ENCODE data around the gene HNRNPK.
"Not testable (repeated sequence)": the region's sequence is repeated elsewhere in the genome, so short reads cannot be mapped to it uniquely, and the experiment has no call there.

HNRNPK gene

GRCh38 chr9:83964973-83965349 lies 15.1 kb downstream of the HNRNPK start:
- peak overlapping the region; percentile 77 for H3K27ac Mint-ChIP-seq
- H3K36me3 Mint-ChIP-seq (ENCODE audit: low read depth), result peaks cover 42% of the 10 kb centered on the region
- H3K4me3 Mint-ChIP-seq, result no peak overlapping the region
- no peaks in the 10 kb centered on the region for H3K27me3 Mint-ChIP-seq
- no peaks in the 10 kb centered on the region for H3K9me3 Mint-ChIP-seq
- peaks cover 9% of the 10 kb centered on the region for H3K4me1 Mint-ChIP-seq (ENCODE audit: low read depth)

GRCh38 chr9:83962165-83962564 lies 17.9 kb downstream of the HNRNPK start:
- H3K9me3 Mint-ChIP-seq, result no peaks in the 10 kb centered on the region
- peaks cover 2% of the 10 kb centered on the region for H3K4me1 Mint-ChIP-seq (ENCODE audit: low read depth)
- H3K27me3 Mint-ChIP-seq, result no peaks in the 10 kb centered on the region
- no peak overlapping the region for H3K27ac Mint-ChIP-seq
- H3K36me3 Mint-ChIP-seq (ENCODE audit: low read depth), result peaks cover 16% of the 10 kb centered on the region
- no peak overlapping the region for H3K4me3 Mint-ChIP-seq

GRCh38 chr9:83960991-83961390 lies 19.0 kb downstream of the HNRNPK start:
- H3K4me3 Mint-ChIP-seq, result no peak overlapping the region
- peaks cover 6% of the 10 kb centered on the region for H3K36me3 Mint-ChIP-seq (ENCODE audit: low read depth)
- H3K9me3 Mint-ChIP-seq, result no peaks in the 10 kb centered on the region
- H3K27me3 Mint-ChIP-seq, result no peaks in the 10 kb centered on the region
- no peak overlapping the region for H3K27ac Mint-ChIP-seq
- H3K4me1 Mint-ChIP-seq (ENCODE audit: low read depth), result peaks cover 11% of the 10 kb centered on the region

- Mint-ChIP-seq H3K9me3 (no peaks in the 10 kb centered on the region), H3K4me3 (no peak overlapping the region), H3K4me1 (ENCODE audit: low read depth) (peaks cover 19% of the 10 kb centered on the region), H3K27me3 (no peaks in the 10 kb centered on the region), H3K36me3 (ENCODE audit: low read depth) (peaks cover 9% of the 10 kb centered on the region), H3K27ac (no peak overlapping the region)
Observed at GRCh38 chr9:83959061-83959460, 21.0 kb downstream of the HNRNPK start.

- H3K4me1 Mint-ChIP-seq (ENCODE audit: low read depth), result peaks cover 19% of the 10 kb centered on the region
- peaks cover 14% of the 10 kb centered on the region for H3K36me3 Mint-ChIP-seq (ENCODE audit: low read depth)
- H3K4me3 Mint-ChIP-seq, result peak overlapping the region; percentile 96
- H3K27ac Mint-ChIP-seq, result peak overlapping the region; percentile 94
- H3K9me3 Mint-ChIP-seq, result no peaks in the 10 kb centered on the region
- H3K27me3 Mint-ChIP-seq, result no peaks in the 10 kb centered on the region
Observed at GRCh38 chr9:83957248-83957513, 22.8 kb downstream of the HNRNPK start.

GRCh38 chr9:83956436-83957247 lies 23.4 kb downstream of the HNRNPK start:
- H3K36me3 Mint-ChIP-seq (ENCODE audit: low read depth), result peaks cover 14% of the 10 kb centered on the region
- H3K27ac Mint-ChIP-seq, result peak overlapping the region; percentile 94
- peak overlapping the region; percentile 96 for H3K4me3 Mint-ChIP-seq
- H3K4me1 Mint-ChIP-seq (ENCODE audit: low read depth), result peaks cover 19% of the 10 kb centered on the region
- no peaks in the 10 kb centered on the region for H3K9me3 Mint-ChIP-seq
- no peaks in the 10 kb centered on the region for H3K27me3 Mint-ChIP-seq

- Mint-ChIP-seq H3K4me1 (ENCODE audit: low read depth) (peaks cover 19% of the 10 kb centered on the region), H3K27ac (peak overlapping the region; percentile 94), H3K4me3 (peak overlapping the region; percentile 96), H3K9me3 (no peaks in the 10 kb centered on the region), H3K27me3 (no peaks in the 10 kb centered on the region), H3K36me3 (ENCODE audit: low read depth) (peaks cover 14% of the 10 kb centered on the region)
Observed at GRCh38 chr9:83956086-83956435, 24.0 kb downstream of the HNRNPK start.

GRCh38 chr9:83948096-83948495 lies 31.9 kb downstream of the HNRNPK start:
- H3K4me1 Mint-ChIP-seq (ENCODE audit: low read depth); H3K4me3 Mint-ChIP-seq; H3K27me3 Mint-ChIP-seq; H3K9me3 Mint-ChIP-seq; H3K27ac Mint-ChIP-seq: not testable (repeated sequence)
- peaks cover 32% of the 10 kb centered on the region for H3K36me3 Mint-ChIP-seq (ENCODE audit: low read depth)

GRCh38 chr9:83940590-83941303 lies 39.3 kb downstream of the HNRNPK start:
- H3K4me3 Mint-ChIP-seq, result no peak overlapping the region
- H3K27ac Mint-ChIP-seq, result no peak overlapping the region
- H3K36me3 Mint-ChIP-seq (ENCODE audit: low read depth), result peaks cover 58% of the 10 kb centered on the region
- H3K9me3 Mint-ChIP-seq, result no peaks in the 10 kb centered on the region
- no peaks in the 10 kb centered on the region for H3K4me1 Mint-ChIP-seq (ENCODE audit: low read depth)
- H3K27me3 Mint-ChIP-seq, result no peaks in the 10 kb centered on the region

- H3K27ac Mint-ChIP-seq, result no peak overlapping the region
- no peaks in the 10 kb centered on the region for H3K4me1 Mint-ChIP-seq (ENCODE audit: low read depth)
- H3K36me3 Mint-ChIP-seq (ENCODE audit: low read depth), result peaks cover 41% of the 10 kb centered on the region
- no peak overlapping the region for H3K4me3 Mint-ChIP-seq
- no peaks in the 10 kb centered on the region for H3K27me3 Mint-ChIP-seq
- H3K9me3 Mint-ChIP-seq, result no peaks in the 10 kb centered on the region
Observed at GRCh38 chr9:83937861-83938455, 42.1 kb downstream of the HNRNPK start.

GRCh38 chr9:83936523-83936922 lies 43.5 kb downstream of the HNRNPK start:
- Mint-ChIP-seq H3K9me3 (no peaks in the 10 kb centered on the region), H3K27me3 (no peaks in the 10 kb centered on the region), H3K27ac (no peak overlapping the region), H3K4me3 (no peak overlapping the region), H3K4me1 (ENCODE audit: low read depth) (peaks cover 6% of the 10 kb centered on the region), H3K36me3 (ENCODE audit: low read depth) (peaks cover 27% of the 10 kb centered on the region)

- Mint-ChIP-seq H3K27me3 (no peaks in the 10 kb centered on the region), H3K4me3 (no peak overlapping the region), H3K36me3 (ENCODE audit: low read depth) (peaks cover 19% of the 10 kb centered on the region), H3K27ac (no peak overlapping the region), H3K4me1 (ENCODE audit: low read depth) (peaks cover 9% of the 10 kb centered on the region), H3K9me3 (no peaks in the 10 kb centered on the region)
Observed at GRCh38 chr9:83935276-83935935, 44.6 kb downstream of the HNRNPK start.

GRCh38 chr9:83934569-83935275 lies 45.3 kb downstream of the HNRNPK start:
- Mint-ChIP-seq H3K36me3 (ENCODE audit: low read depth) (peaks cover 17% of the 10 kb centered on the region), H3K27me3 (no peaks in the 10 kb centered on the region), H3K9me3 (no peaks in the 10 kb centered on the region), H3K4me1 (ENCODE audit: low read depth) (peaks cover 9% of the 10 kb centered on the region), H3K4me3 (no peak overlapping the region), H3K27ac (no peak overlapping the region)

- H3K9me3 Mint-ChIP-seq, result no peaks in the 10 kb centered on the region
- H3K4me3 Mint-ChIP-seq, result no peak overlapping the region
- H3K27ac Mint-ChIP-seq, result no peak overlapping the region
- H3K36me3 Mint-ChIP-seq (ENCODE audit: low read depth), result peaks cover 10% of the 10 kb centered on the region
- H3K4me1 Mint-ChIP-seq (ENCODE audit: low read depth), result peaks cover 9% of the 10 kb centered on the region
- H3K27me3 Mint-ChIP-seq, result no peaks in the 10 kb centered on the region
Observed at GRCh38 chr9:83933790-83934189, 46.2 kb downstream of the HNRNPK start.

GRCh38 chr9:83932851-83933250 lies 47.2 kb downstream of the HNRNPK start:
- no peaks in the 10 kb centered on the region for H3K9me3 Mint-ChIP-seq
- H3K27me3 Mint-ChIP-seq, result no peaks in the 10 kb centered on the region
- no peak overlapping the region for H3K4me3 Mint-ChIP-seq
- H3K36me3 Mint-ChIP-seq (ENCODE audit: low read depth), result peaks cover 3% of the 10 kb centered on the region
- peaks cover 9% of the 10 kb centered on the region for H3K4me1 Mint-ChIP-seq (ENCODE audit: low read depth)
- no peak overlapping the region for H3K27ac Mint-ChIP-seq
